Suprapubic skin (tissue), 4 donors: Measurements from ENCODE around the gene TEX9. TPM values are rescaled to one million over a fixed set of nuclear protein-coding genes. Genes with fewer than 3 reads are reported as not detected.
A peak's percentile ranks its signal among the peaks of the same experiment; 100 is the strongest.
"Not testable (repeated sequence)": the region's sequence is repeated elsewhere in the genome, so short reads cannot be mapped to it uniquely, and the experiment has no call there.

Experiments
- DNase-seq, 2 donors: peaks; one replicate each; pipeline ENCODE4 v3.0.0-alpha.2; 2019; ENCODE audit warnings: low spot score in 2 of 2
- H3K27ac ChIP-seq: fragments of 200-600 bp; sonication (generic); one replicate; pipeline ENCODE4 v1.5.1; 2019
- H3K27me3 ChIP-seq: fragments of 200-600 bp; sonication (generic); one replicate; pipeline ENCODE4 v1.5.1; 2019
- H3K36me3 ChIP-seq: fragments of 200-600 bp; sonication (generic); one replicate; pipeline ENCODE4 v1.5.1; 2019
- H3K4me1 ChIP-seq: fragments of 200-600 bp; sonication (generic); one replicate; pipeline ENCODE4 v1.5.1; 2019
- H3K4me3 ChIP-seq: fragments of 200-600 bp; sonication (generic); one replicate; pipeline ENCODE4 v1.5.1; 2019; ENCODE audit warnings: mild to moderate bottlenecking
- H3K9me3 ChIP-seq: fragments of 200-600 bp; sonication (generic); one replicate; pipeline ENCODE4 v1.5.1; 2019
- EP300 ChIP-seq: sonication (generic); formaldehyde crosslinking; IDR thresholded peaks from one replicate; pipeline ENCODE4 v1.6.1; 2017; ENCODE audit warnings: antibody characterized with exemption
- POLR2A ChIP-seq, 2 donors: fragments of 450-650 bp; IDR thresholded peaks; one replicate each; pipeline ENCODE4 v1.6.1; 2017; ENCODE audit warnings: antibody characterized with exemption in 2 of 2, mild to moderate bottlenecking in 2 of 2, moderate library complexity in 2 of 2
- POLR2AphosphoS5 ChIP-seq, 3 donors: sonication (generic); formaldehyde crosslinking; IDR thresholded peaks; one replicate each; pipeline ENCODE4 v1.6.1; 2017; ENCODE audit warnings: antibody characterized with exemption in 3 of 3
- WGBS: methylation state at CpG from one replicate; pipeline ENCODE4 v1.1.5; 2018; 5-methylcytosine and 5-hydroxymethylcytosine counted together
- total RNA-seq, 4 donors: library from RNA; depleted of rRNA; stranded (reverse); fragments of >200 nt; gene quantifications; one replicate each; pipeline ENCODE4 v1.1.0, GENCODE V29; 2016
- TF ChIP-seq, protein P1 (sequence below), 2 donors: fragments of 200-600 bp in 1 of 2; fragments of 450-650 bp in 1 of 2; sonication (generic) in 1 of 2; IDR thresholded peaks; one replicate each; pipeline ENCODE4 v1.5.1; 2016 to 2019; ENCODE audit warnings: antibody characterized with exemption in 2 of 2, mild to moderate bottlenecking in 1 of 2, moderate library complexity in 1 of 2

The TEX9 gene
- total RNA-seq, result 10 to 100 TPM in 1 of 4 donors, 1 to 10 TPM in 3; 6.5 to 16.6 (median 8.9) TPM

- whole genome bisulfite sequencing, result under 1% methylated on average over 26 of the region's 45 CpGs
- H3K9me3 ChIP-seq, result no peaks in the 10 kb centered on the region
- peak within 1 kb of the TSS; percentile 65 for H3K4me3 ChIP-seq
- TF ChIP-seq POLR2A (IDR thresholded peaks at IDR 0.05) (no peak), EP300 (no peak), POLR2AphosphoS5 (IDR thresholded peaks at IDR 0.05) (no peak)
- TF ChIP-seq, protein P1, sequence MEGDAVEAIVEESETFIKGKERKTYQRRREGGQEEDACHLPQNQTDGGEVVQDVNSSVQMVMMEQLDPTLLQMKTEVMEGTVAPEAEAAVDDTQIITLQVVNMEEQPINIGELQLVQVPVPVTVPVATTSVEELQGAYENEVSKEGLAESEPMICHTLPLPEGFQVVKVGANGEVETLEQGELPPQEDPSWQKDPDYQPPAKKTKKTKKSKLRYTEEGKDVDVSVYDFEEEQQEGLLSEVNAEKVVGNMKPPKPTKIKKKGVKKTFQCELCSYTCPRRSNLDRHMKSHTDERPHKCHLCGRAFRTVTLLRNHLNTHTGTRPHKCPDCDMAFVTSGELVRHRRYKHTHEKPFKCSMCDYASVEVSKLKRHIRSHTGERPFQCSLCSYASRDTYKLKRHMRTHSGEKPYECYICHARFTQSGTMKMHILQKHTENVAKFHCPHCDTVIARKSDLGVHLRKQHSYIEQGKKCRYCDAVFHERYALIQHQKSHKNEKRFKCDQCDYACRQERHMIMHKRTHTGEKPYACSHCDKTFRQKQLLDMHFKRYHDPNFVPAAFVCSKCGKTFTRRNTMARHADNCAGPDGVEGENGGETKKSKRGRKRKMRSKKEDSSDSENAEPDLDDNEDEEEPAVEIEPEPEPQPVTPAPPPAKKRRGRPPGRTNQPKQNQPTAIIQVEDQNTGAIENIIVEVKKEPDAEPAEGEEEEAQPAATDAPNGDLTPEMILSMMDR (IDR thresholded peaks at IDR 0.05), result no peak
- H3K4me1 ChIP-seq, result peaks cover 25% of the 10 kb centered on the region
- peak; percentile 85 to 87 for DNase-seq
- H3K36me3 ChIP-seq, result no peaks in the 10 kb centered on the region
- no peak within 1 kb of the TSS for H3K27ac ChIP-seq
- H3K27me3 ChIP-seq, result no peaks in the 10 kb centered on the region
Observed at GRCh38 chr15:56365075-56365711, at the start of gene TEX9. TSS of gene TEX9 (plus strand) at chr15:56365426. CDS start at chr15:56365451, 25 bp downstream.

DNA sequence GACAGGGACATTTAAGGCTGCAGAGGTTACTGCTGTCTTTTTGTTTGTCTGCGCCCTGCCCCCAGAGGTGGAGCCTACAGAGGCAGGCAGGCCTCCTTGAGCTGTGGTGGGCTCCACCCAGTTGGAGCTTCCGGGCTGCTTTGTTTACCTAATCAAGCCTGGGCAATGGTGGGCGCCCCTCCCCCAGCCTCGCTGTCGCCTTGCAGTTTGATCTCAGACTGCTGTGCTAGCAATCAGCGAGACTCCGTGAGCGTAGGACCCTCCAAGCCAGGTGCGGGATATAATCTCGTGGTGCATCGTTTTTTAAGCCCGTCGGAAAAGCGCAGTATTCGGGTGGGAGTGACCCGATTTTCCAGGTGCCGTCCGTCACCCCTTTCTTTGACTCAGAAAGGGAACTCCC, 48.7 kb upstream of the TEX9 start:
- not testable (repeated sequence) for H3K27me3 ChIP-seq, DNase-seq, H3K4me1 ChIP-seq, H3K27ac ChIP-seq, H3K4me3 ChIP-seq, H3K36me3 ChIP-seq, H3K9me3 ChIP-seq
- 89% methylated on average over 18 of the region's 18 CpGs for WGBS

DNA sequence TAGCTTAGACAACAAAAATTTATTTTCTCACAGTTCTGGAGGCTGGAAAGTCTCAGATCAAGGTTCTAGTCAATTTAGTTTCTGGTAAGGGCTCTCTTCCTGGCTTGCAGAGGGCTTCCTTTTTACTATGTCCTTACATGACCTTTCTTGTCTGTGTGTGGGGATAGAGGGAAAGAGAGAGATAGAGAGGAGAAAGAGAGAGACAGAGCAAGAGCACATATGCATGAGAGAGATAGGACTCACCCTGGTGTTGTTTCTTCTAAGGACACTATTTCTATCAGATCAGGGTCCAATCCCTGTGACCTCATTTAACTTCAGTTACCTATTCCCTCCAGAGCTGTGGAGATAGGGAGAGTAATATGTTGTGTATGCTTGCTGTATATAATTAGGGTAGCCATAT, 44.9 kb upstream of the TEX9 start:
- TF ChIP-seq POLR2A (IDR thresholded peaks at IDR 0.05) (no peak), EP300 (no peak), POLR2AphosphoS5 (IDR thresholded peaks at IDR 0.05) (no peak)
- TF ChIP-seq, protein P1 (IDR thresholded peaks at IDR 0.05), result no peak
- no peaks in the 10 kb centered on the region for H3K27me3 ChIP-seq
- H3K36me3 ChIP-seq, result no peaks in the 10 kb centered on the region
- H3K4me3 ChIP-seq, result no peak overlapping the region
- no peak overlapping the region for H3K27ac ChIP-seq
- peaks cover 5% of the 10 kb centered on the region for H3K9me3 ChIP-seq
- DNase-seq, result no peak
- peaks cover 4% of the 10 kb centered on the region for H3K4me1 ChIP-seq

DNA sequence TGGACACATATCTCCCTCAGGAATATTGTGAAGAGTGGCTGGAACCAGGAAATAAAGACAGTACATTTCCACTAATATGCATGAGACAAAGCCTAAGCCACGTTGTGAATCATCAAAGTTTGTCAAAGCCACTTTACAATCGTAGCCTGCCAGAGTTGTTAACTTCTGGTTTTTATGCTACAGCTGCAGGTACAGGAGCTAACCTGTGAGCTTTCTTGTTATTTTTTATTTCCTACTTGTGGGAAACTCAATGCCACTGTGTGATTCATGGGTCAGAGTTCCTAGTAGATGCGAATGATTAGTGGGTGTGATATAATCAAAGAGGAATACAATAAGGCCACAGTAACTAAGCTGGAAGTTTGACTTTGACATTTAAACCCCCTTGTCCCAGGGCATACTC, 44.4 kb upstream of the TEX9 start:
- Histone ChIP-seq H3K27me3 (no peaks in the 10 kb centered on the region), H3K27ac (no peak overlapping the region), H3K4me1 (peaks cover 4% of the 10 kb centered on the region), H3K9me3 (peaks cover 5% of the 10 kb centered on the region), H3K36me3 (no peaks in the 10 kb centered on the region), H3K4me3 (no peak overlapping the region)
- 52% methylated on average over 3 of the region's 3 CpGs for WGBS
- TF ChIP-seq, protein P1 (IDR thresholded peaks at IDR 0.05), result no peak
- TF ChIP-seq EP300, result no peak
- TF ChIP-seq POLR2AphosphoS5 (IDR thresholded peaks at IDR 0.05), result no peak
- no peak for TF ChIP-seq POLR2A (IDR thresholded peaks at IDR 0.05)
- no peak for DNase-seq

- 22% methylated on average over 2 of the region's 2 CpGs for whole genome bisulfite sequencing
- H3K9me3 ChIP-seq, result peaks cover 5% of the 10 kb centered on the region
- H3K36me3 ChIP-seq, result no peaks in the 10 kb centered on the region
- no peak for TF ChIP-seq EP300
- TF ChIP-seq, protein P1 (IDR thresholded peaks at IDR 0.05), result no peak
- TF ChIP-seq POLR2A (IDR thresholded peaks at IDR 0.05), result no peak
- no peak for TF ChIP-seq POLR2AphosphoS5 (IDR thresholded peaks at IDR 0.05)
- DNase-seq, result no peak
- H3K4me3 ChIP-seq, result no peak overlapping the region
- no peaks in the 10 kb centered on the region for H3K27me3 ChIP-seq
- H3K4me1 ChIP-seq, result peaks cover 4% of the 10 kb centered on the region
- no peak overlapping the region for H3K27ac ChIP-seq
Observed at GRCh38 chr15:56322444-56322843, 42.8 kb upstream of the TEX9 start.

DNA sequence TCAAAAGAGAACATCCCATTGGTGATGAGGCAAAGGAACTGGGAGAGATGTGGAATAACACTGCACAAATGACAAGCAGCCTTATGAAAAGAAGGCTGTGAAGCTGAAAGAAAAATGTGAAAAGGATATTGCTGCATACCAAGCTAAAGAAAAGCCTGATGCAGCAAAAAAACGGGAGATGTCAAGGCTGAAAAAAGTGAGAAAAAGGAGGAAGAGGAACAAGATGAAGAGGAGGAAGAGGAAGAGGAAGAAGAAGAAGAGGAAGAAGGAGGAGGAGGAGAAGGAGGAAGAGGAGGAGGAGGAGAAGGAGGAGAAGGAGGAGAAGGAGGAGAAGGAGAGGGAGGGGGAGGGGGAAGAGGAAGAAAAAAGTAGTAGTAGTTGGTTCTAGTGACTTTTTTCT, 41.8 kb upstream of the TEX9 start:
- Histone ChIP-seq H3K4me3 (no peak overlapping the region), H3K36me3 (no peaks in the 10 kb centered on the region), H3K4me1 (peaks cover 4% of the 10 kb centered on the region), H3K27me3 (no peaks in the 10 kb centered on the region), H3K27ac (no peak overlapping the region), H3K9me3 (no peaks in the 10 kb centered on the region)
- WGBS, result 42% methylated on average over 1 of the region's 1 CpG
- TF ChIP-seq POLR2AphosphoS5 (IDR thresholded peaks at IDR 0.05) (no peak), EP300 (no peak), POLR2A (IDR thresholded peaks at IDR 0.05) (no peak)
- TF ChIP-seq, protein P1 (IDR thresholded peaks at IDR 0.05), result no peak
- DNase-seq, result no peak
